Pancreas (tissue), 10 donors: ENCODE measurements around the gene CCL23. TPM values are rescaled to one million over a fixed set of nuclear protein-coding genes. Genes with fewer than 3 reads are reported as not detected.

Experiments
- ATAC-seq, 4 donors: fragments of 200-7000 bp; cut with Tn5 transposase; one replicate each; pipeline versions ENCODE4 v1.8.0 to v1.9.1; 2020; ENCODE audit warnings: mild to moderate bottlenecking in 4 of 4, moderate library complexity in 4 of 4
- DNase-seq, 6 donors: peaks; one replicate each; pipeline ENCODE4 v3.0.0-alpha.2; 2020
- FAIRE-seq: peaks from 2 replicates; lab custom pipeline; 2012; peaks lifted over from hg19 to GRCh38; lab: Jason Lieb, UNC
- H3K27ac ChIP-seq, 4 donors: fragments of 200-600 bp; sonication (generic); 1 replicate in 3 of 4; 2 replicates in 1 of 4; pipeline versions ENCODE4 v1.5.0 to v1.8.0; 2020
- H3K27me3 ChIP-seq, 4 donors: fragments of 200-600 bp; one replicate each; pipeline ENCODE4 v1.8.0; 2021
- H3K36me3 ChIP-seq, 3 donors: fragments of 200-600 bp; sonication (generic) in 1 of 3; one replicate each; pipeline versions ENCODE4 v1.5.0 to v1.8.0; 2020 to 2021
- H3K4me1 ChIP-seq, 3 donors: fragments of 200-600 bp; one replicate each; pipeline ENCODE4 v1.8.0; 2021
- H3K4me3 ChIP-seq, 4 donors: fragments of 200-600 bp; sonication (generic) in 2 of 4; one replicate each; pipeline versions ENCODE4 v1.5.0 to v1.8.0; 2020 to 2021
- H3K9me3 ChIP-seq, 4 donors: fragments of 200-600 bp; one replicate each; pipeline ENCODE4 v1.8.0; 2021
- CTCF ChIP-seq, 4 donors: fragments of 200-600 bp; sonication (generic) in 3 of 4; IDR thresholded peaks; one replicate each; pipeline versions ENCODE4 v1.5.0 to v1.8.0; 2021; ENCODE audit warnings: antibody characterized with exemption in 4 of 4
- WGBS, 2 donors: extraction: QIAGEN DNeasy Blood & Tissue Kit; methylation state at CpG; one replicate each; pipeline ENCODE4 v1.1.7; 2013; 5-methylcytosine and 5-hydroxymethylcytosine counted together
- intact Hi-C, 3 donors: fragments of 100-400 bp; cut with DNase I; formaldehyde crosslinking; loops; one replicate each; pipeline versions ENCODE4 v1.11.1 to v1.14.2; 2022
- polyA plus RNA-seq, 2 donors: library from polyadenylated mRNA; stranded (reverse); fragments of 200-250 nt; gene quantifications; one replicate each; pipeline ENCODE4 v1.2.3, GENCODE V29; 2013
- total RNA-seq, 6 donors: library from RNA; stranded (reverse); fragmentation: NEBNext Ultra II Directional in 4 of 6; extraction: Animal tissue kit (Norgen Biotek cat#: 25700) in 4 of 6; gene quantifications; one replicate each; pipeline versions ENCODE4 v1.2.1 to v1.2.4, GENCODE V29; 2021 to 2023
- donor health status: healthy with polysubstance abuse.
- donor health status: DM: no; HTN: no; CAD: no; lungs with moderate emphysema.
- donor health status: DM: no; HTN: no; CAD: no.
- donor health status: control.
- donor health status: control.
- donor health status: Bipolar disorder and iron deficiency.
- donor health status: DM: yes; HTN: yes; CAD: no.
- donor health status: DM: no; HTN: no; CAD: no.
- donor health status: DM: no; HTN: no; CAD: no.
- donor health status: DM: yes; HTN: yes; CAD: no.

Gene CCL23
- total and polyA plus RNA-seq, 8 donors: 0.39 to 2.2 (median 0.63) TPM; not detected in 2

GRCh38 chr17:35963663-35964062 is 54.1 kb downstream of the CCL23 start:
- intact Hi-C loops: no loop called here
- H3K4me3 ChIP-seq: no peak overlapping the region
- no peak for TF ChIP-seq CTCF (IDR thresholded peaks at IDR 0.05)
- no peaks in the 10 kb centered on the region for H3K4me1 ChIP-seq
- no peak for DNase-seq
- H3K9me3 ChIP-seq: no peaks in the 10 kb centered on the region
- WGBS, 2 donors: 60 to 72% methylated on average over 6 of the region's 6 CpGs
- no peaks in the 10 kb centered on the region for H3K36me3 ChIP-seq
- peaks cover 0 to 4% (median 0%) of the 10 kb centered on the region in 4 donors for H3K27me3 ChIP-seq
- ATAC-seq: no peak
- H3K27ac ChIP-seq: no peak overlapping the region
- no peak for FAIRE-seq

Other genes with a start within 250 kb of the CCL23 start
- 1 to 10 TPM in 2 of 6 donors, under 1 TPM in 4; 0.20 to 2.5 (median 0.78) TPM for gene MMP28, start 222.3 kb downstream of the CCL23 start, total RNA-seq
- 1 to 10 TPM; 3.0 to 3.8 TPM for gene MMP28, start 222.3 kb downstream of the CCL23 start, polyA plus RNA-seq
- gene TAF15, start 208.5 kb downstream of the CCL23 start, total RNA-seq: 10 to 100 TPM; 62.9 to 85.2 (median 69.0) TPM
- gene TAF15, start 208.5 kb downstream of the CCL23 start, polyA plus RNA-seq: 10 to 100 TPM; 73.5 to 88.1 TPM
- not detected for gene HEATR9, start 149.1 kb downstream of the CCL23 start, total RNA-seq
- gene HEATR9, start 149.1 kb downstream of the CCL23 start, polyA plus RNA-seq: not detected
- gene CCL5, start 137.6 kb downstream of the CCL23 start, total RNA-seq: 1 to 10 TPM in 4 of 6 donors, under 1 TPM in 2; 0.47 to 3.5 (median 2.0) TPM
- gene CCL5, start 137.6 kb downstream of the CCL23 start, polyA plus RNA-seq: 1 to 10 TPM; 1.5 to 2.1 TPM
- gene RDM1, start 87.2 kb downstream of the CCL23 start, total RNA-seq: under 1 TPM in 1 of 6 donors, not detected in 5; 0.31 TPM
- not detected for gene RDM1, start 87.2 kb downstream of the CCL23 start, polyA plus RNA-seq
- not detected for gene LYZL6, start 74.3 kb downstream of the CCL23 start, total RNA-seq
- gene LYZL6, start 74.3 kb downstream of the CCL23 start, polyA plus RNA-seq: not detected
- not detected for gene CCL16, start 36.5 kb downstream of the CCL23 start, total RNA-seq
- under 1 TPM; 0.14 to 0.30 TPM for gene CCL16, start 36.5 kb downstream of the CCL23 start, polyA plus RNA-seq
- gene CCL14, start 31.2 kb downstream of the CCL23 start, total RNA-seq: 10 to 100 TPM in 1 of 6 donors, 1 to 10 TPM in 5; 1.9 to 11.5 (median 5.0) TPM
- 10 to 100 TPM in 1 of 2 donors, 1 to 10 TPM in 1; 5.7 to 53.7 TPM for gene CCL14, start 31.2 kb downstream of the CCL23 start, polyA plus RNA-seq
- under 1 TPM in 3 of 6 donors, not detected in 3; 0.32 to 0.55 (median 0.32) TPM for gene CCL15, start 16.4 kb downstream of the CCL23 start, total RNA-seq
- gene CCL15, start 16.4 kb downstream of the CCL23 start, polyA plus RNA-seq: under 1 TPM in 1 of 2 donors, not detected in 1; 0.59 TPM
- gene CCL18, start 46.3 kb upstream of the CCL23 start, total RNA-seq: 1 to 10 TPM in 2 of 6 donors, under 1 TPM in 2, not detected in 2; 0.13 to 1.5 (median 1.1) TPM
- gene CCL18, start 46.3 kb upstream of the CCL23 start, polyA plus RNA-seq: not detected
- gene CCL3, start 72.2 kb upstream of the CCL23 start, total RNA-seq: 1 to 10 TPM in 4 of 6 donors, under 1 TPM in 2; 0.28 to 3.5 (median 1.2) TPM
- under 1 TPM; 0.56 to 0.76 TPM for gene CCL3, start 72.2 kb upstream of the CCL23 start, polyA plus RNA-seq
- gene CCL4, start 85.9 kb upstream of the CCL23 start, total RNA-seq: 1 to 10 TPM in 4 of 6 donors, under 1 TPM in 2; 0.28 to 2.0 (median 1.5) TPM
- gene CCL4, start 85.9 kb upstream of the CCL23 start, polyA plus RNA-seq: under 1 TPM; 0.47 to 0.99 TPM
- 1 to 10 TPM; 2.2 to 5.7 (median 3.4) TPM for gene TBC1D3B, start 158.7 kb upstream of the CCL23 start, total RNA-seq
- 1 to 10 TPM; 3.9 to 4.5 TPM for gene TBC1D3B, start 158.7 kb upstream of the CCL23 start, polyA plus RNA-seq
- under 1 TPM in 3 of 6 donors, not detected in 3; 0.32 to 0.44 (median 0.43) TPM for gene CCL3L1, start 178.8 kb upstream of the CCL23 start, total RNA-seq
- gene CCL3L1, start 178.8 kb upstream of the CCL23 start, polyA plus RNA-seq: under 1 TPM in 1 of 2 donors, not detected in 1; 0.38 TPM
- gene CCL4L2, start 193.1 kb upstream of the CCL23 start, total RNA-seq: under 1 TPM in 2 of 6 donors, not detected in 4; 0.76 to 0.90 TPM
- gene CCL4L2, start 193.1 kb upstream of the CCL23 start, polyA plus RNA-seq: under 1 TPM in 1 of 2 donors, not detected in 1; 0.16 TPM
- gene TBC1D3I, start 246.6 kb upstream of the CCL23 start, total RNA-seq: under 1 TPM in 5 of 6 donors, not detected in 1; 0.16 to 0.55 (median 0.28) TPM
- gene TBC1D3I, start 246.6 kb upstream of the CCL23 start, polyA plus RNA-seq: under 1 TPM; 0.09 to 0.34 TPM